WTC11 (cell line): ENCODE data around the gene SSH2. TPM values are rescaled to one million over a fixed set of nuclear protein-coding genes. Genes with fewer than 3 reads are reported as not detected.

Source experiments
- ATAC-seq: fragments of 200-7000 bp; cut with Tn5 transposase; 2 replicates; pipeline ENCODE4 v1.10.0; 2021; ENCODE audit warnings: mild to moderate bottlenecking, moderate library complexity
- CTCF ChIA-PET: fragments of 300-600 bp; sonication (Branson Sonifier 250); formaldehyde crosslinking; loops from one replicate; lab custom pipeline; 2021; ENCODE audit warnings: antibody characterized with exemption; lab: Charles Lee
- POLR2A ChIA-PET: fragments of 350-600 bp; sonication (Branson Sonifier 250); formaldehyde crosslinking; loops from one replicate; lab custom pipeline; 2021; ENCODE audit warnings: antibody characterized with exemption; lab: Charles Lee
- DNase-seq: peaks from one replicate; pipeline ENCODE4 v3.0.0; 2021; ENCODE audit warnings: low spot score
- H3K27ac Mint-ChIP-seq: 2 replicates; pipeline ENCODE4 v1.8.0; 2021; ENCODE audit warnings: mixed read lengths
- H3K27me3 Mint-ChIP-seq: 2 replicates; pipeline ENCODE4 v1.8.0; 2021; ENCODE audit warnings: low read depth, mild to moderate bottlenecking, moderate library complexity, mixed read lengths
- H3K36me3 Mint-ChIP-seq: 2 replicates; pipeline ENCODE4 v1.8.0; 2021; ENCODE audit warnings: mixed read lengths
- H3K4me1 Mint-ChIP-seq: 2 replicates; pipeline ENCODE4 v1.8.0; 2022; ENCODE audit warnings: mixed read lengths
- H3K4me3 Mint-ChIP-seq: 2 replicates; pipeline ENCODE4 v1.8.0; 2021; ENCODE audit warnings: mild to moderate bottlenecking, moderate library complexity, mixed read lengths
- H3K9me3 Mint-ChIP-seq: 2 replicates; pipeline ENCODE4 v1.8.0; 2021; ENCODE audit warnings: mixed read lengths
- ATF1 ChIP-seq: sonication (generic); formaldehyde crosslinking; IDR thresholded peaks from 2 replicates; pipeline ENCODE4 v1.8.1; 2023; ENCODE audit warnings: mild to moderate bottlenecking, moderate library complexity, missing genetic modification reagents
- ERG ChIP-seq: fragments of 250-450 bp; sonication (Bioruptor Pico); IDR thresholded peaks from 2 replicates; pipeline ENCODE4 v1.8.0; 2021; ENCODE audit warnings: mild to moderate bottlenecking
- FOXK1 ChIP-seq: sonication (generic); formaldehyde crosslinking; IDR thresholded peaks from 2 replicates; pipeline ENCODE4 v1.8.0; 2022; ENCODE audit warnings: mild to moderate bottlenecking, moderate library complexity, missing genetic modification reagents
- FOXP4 ChIP-seq: sonication (generic); formaldehyde crosslinking; IDR thresholded peaks from 2 replicates; pipeline ENCODE4 v1.8.0; 2022; ENCODE audit warnings: mild to moderate bottlenecking, missing genetic modification reagents
- GABPB1 ChIP-seq: sonication (generic); formaldehyde crosslinking; IDR thresholded peaks from 2 replicates; pipeline ENCODE4 v1.8.1; 2023; ENCODE audit warnings: mild to moderate bottlenecking, missing genetic modification reagents
- GRHL2 ChIP-seq: fragments of 250-450 bp; sonication (Bioruptor Pico); IDR thresholded peaks from 2 replicates; pipeline ENCODE4 v1.8.0; 2022; ENCODE audit warnings: mild to moderate bottlenecking, moderate library complexity; ENCODE audit not compliant: insufficient replicate concordance, severe bottlenecking
- GTF2I ChIP-seq: fragments of 250-450 bp; sonication (Bioruptor Pico); conservative IDR thresholded peaks from 2 replicates; pipeline ENCODE4 v1.4.0; 2021; ENCODE audit warnings: mild to moderate bottlenecking
- HMGXB4 ChIP-seq: sonication (generic); formaldehyde crosslinking; IDR thresholded peaks from 2 replicates; pipeline ENCODE4 v1.8.1; 2023; ENCODE audit warnings: mild to moderate bottlenecking, moderate library complexity, missing genetic modification reagents
- IRF2 ChIP-seq: sonication (generic); formaldehyde crosslinking; IDR thresholded peaks from 2 replicates; pipeline ENCODE4 v1.8.0; 2022; ENCODE audit warnings: low read depth, missing genetic modification reagents, borderline replicate concordance
- MXD4 ChIP-seq: fragments of 250-450 bp; sonication (Bioruptor Pico); IDR thresholded peaks from 2 replicates; pipeline ENCODE4 v1.8.0; 2021; ENCODE audit warnings: mild to moderate bottlenecking, moderate library complexity, borderline replicate concordance
- NFATC4 ChIP-seq: fragments of 250-450 bp; sonication (Bioruptor Pico); IDR thresholded peaks from 2 replicates; pipeline ENCODE4 v1.9.0; 2021; ENCODE audit warnings: mild to moderate bottlenecking
- NFE2L1 ChIP-seq: sonication (generic); formaldehyde crosslinking; IDR thresholded peaks from 2 replicates; pipeline ENCODE4 v1.8.1; 2023; ENCODE audit warnings: missing genetic modification reagents
- NR1H2 ChIP-seq: sonication (generic); formaldehyde crosslinking; IDR thresholded peaks from 2 replicates; pipeline ENCODE4 v1.9.0; 2021; ENCODE audit warnings: mild to moderate bottlenecking, moderate library complexity, missing genetic modification reagents
- PRRX2 ChIP-seq: fragments of 250-450 bp; sonication (Bioruptor Pico); IDR thresholded peaks from 2 replicates; pipeline ENCODE4 v1.8.0; 2021; ENCODE audit warnings: mild to moderate bottlenecking
- RORB ChIP-seq: fragments of 250-450 bp; sonication (Bioruptor Pico); IDR thresholded peaks from 2 replicates; pipeline ENCODE4 v1.9.0; 2021; ENCODE audit warnings: mild to moderate bottlenecking
- SOX15 ChIP-seq: fragments of 250-450 bp; sonication (Bioruptor Pico); IDR thresholded peaks from 2 replicates; pipeline ENCODE4 v1.9.0; 2021; ENCODE audit warnings: mild to moderate bottlenecking
- SP1 ChIP-seq: sonication (generic); formaldehyde crosslinking; conservative IDR thresholded peaks from 2 replicates; pipeline ENCODE4 v1.8.1; 2022; ENCODE audit warnings: missing genetic modification reagents
- TEAD4 ChIP-seq: sonication (generic); formaldehyde crosslinking; IDR thresholded peaks from 2 replicates; pipeline ENCODE4 v1.8.0; 2022; ENCODE audit warnings: mild to moderate bottlenecking, missing genetic modification reagents
- USF1 ChIP-seq: sonication (generic); formaldehyde crosslinking; IDR thresholded peaks from 2 replicates; pipeline ENCODE4 v1.8.0; 2022; ENCODE audit warnings: mild to moderate bottlenecking, missing genetic modification reagents
- ZMAT4 ChIP-seq: fragments of 250-450 bp; sonication (Bioruptor Pico); IDR thresholded peaks from 2 replicates; pipeline ENCODE4 v1.9.0; 2021; ENCODE audit warnings: mild to moderate bottlenecking
- ZNF138 ChIP-seq: sonication (generic); formaldehyde crosslinking; conservative IDR thresholded peaks from 2 replicates; pipeline ENCODE4 v1.8.1; 2022; ENCODE audit warnings: mild to moderate bottlenecking, moderate library complexity, missing genetic modification reagents
- ZNF232 ChIP-seq: sonication (generic); formaldehyde crosslinking; IDR thresholded peaks from 2 replicates; pipeline ENCODE4 v1.8.0; 2022; ENCODE audit warnings: mild to moderate bottlenecking, missing genetic modification reagents
- ZNF263 ChIP-seq: sonication (generic); formaldehyde crosslinking; IDR thresholded peaks from 2 replicates; pipeline ENCODE4 v1.8.1; 2022; ENCODE audit warnings: low read depth, mild to moderate bottlenecking, moderate library complexity, missing genetic modification reagents
- ZNF281 ChIP-seq: sonication (generic); formaldehyde crosslinking; IDR thresholded peaks from 2 replicates; pipeline ENCODE4 v1.8.0; 2023; ENCODE audit warnings: mild to moderate bottlenecking, missing genetic modification reagents
- ZNF423 ChIP-seq: fragments of 250-450 bp; sonication (Bioruptor Pico); IDR thresholded peaks from 2 replicates; pipeline ENCODE4 v2.1.2; 2022; ENCODE audit warnings: mild to moderate bottlenecking, moderate library complexity
- total RNA-seq: library from RNA; stranded (reverse); gene quantifications from 3 replicates; pipeline ENCODE4 v1.2.3, GENCODE V29; 2021

SSH2 gene
- total RNA-seq, 1 experiment from 2014 or later = 14.3 TPM

GRCh38 chr17:29973005-29973404 is 43.0 kb upstream of the SSH2 start (continued):
- TF ChIP-seq HMGXB4 (CRISPR knock-in tag) (no peak), ERG (CRISPR knock-in tag) (no peak), MXD4 (CRISPR knock-in tag) (no peak), SP1 (CRISPR knock-in tag) (no peak), SOX15 (CRISPR knock-in tag) (no peak), ZNF138 (no peak), GTF2I (CRISPR knock-in tag) (no peak), NFATC4 (CRISPR knock-in tag) (no peak), ZMAT4 (CRISPR knock-in tag) (no peak), RORB (CRISPR knock-in tag) (no peak), NFE2L1 (CRISPR knock-in tag) (no peak), GRHL2 (CRISPR knock-in tag) (no peak)

GRCh38 chr17:29972277-29972676 is 42.2 kb upstream of the SSH2 start:
- ATAC-seq = no peak
- H3K27ac Mint-ChIP-seq = no peak overlapping the region
- H3K9me3 Mint-ChIP-seq = no peaks in the 10 kb centered on the region
- H3K27me3 Mint-ChIP-seq = no peaks in the 10 kb centered on the region; the same call in 1 of the 2 replicates
- DNase-seq = no peak
- H3K36me3 Mint-ChIP-seq = no peaks in the 10 kb centered on the region
- POLR2A ChIA-PET = no interaction called here
- CTCF ChIA-PET = interaction anchor here (1.0 kb wide), 2 partner anchors 121 to 123 kb away, joined by 3 to 6 read pairs; no protein-coding TSS in a partner anchor
- no peak for TF ChIP-seq USF1 (CRISPR knock-in tag)
- no peak for TF ChIP-seq ATF1
- TF ChIP-seq ZNF263 (CRISPR knock-in tag) = no peak
- TF ChIP-seq FOXP4 = no peak
- no peak for TF ChIP-seq HMGXB4 (CRISPR knock-in tag)
- TF ChIP-seq NFE2L1 (CRISPR knock-in tag) = no peak
- no peak for TF ChIP-seq ZNF232
- no peak for TF ChIP-seq TEAD4
- no peak for TF ChIP-seq ZNF423 (CRISPR knock-in tag)
- TF ChIP-seq NR1H2 (CRISPR knock-in tag) = no peak
- no peak for TF ChIP-seq IRF2
- no peak for TF ChIP-seq GABPB1
- no peak for TF ChIP-seq FOXK1 (CRISPR knock-in tag)
- no peak for TF ChIP-seq ERG (CRISPR knock-in tag)
- TF ChIP-seq PRRX2 = no peak
- no peak for TF ChIP-seq SOX15 (CRISPR knock-in tag)
- TF ChIP-seq ZNF281 (CRISPR knock-in tag) = no peak
- H3K4me3 Mint-ChIP-seq = no peak overlapping the region
- no peaks in the 10 kb centered on the region for H3K4me1 Mint-ChIP-seq
